A549 (cell line): ENCODE data around the gene LPO. TPM values are rescaled to one million over a fixed set of nuclear protein-coding genes. Genes with fewer than 3 reads are reported as not detected.
A peak's percentile ranks its signal among the peaks of the same experiment; 100 is the strongest.

Source experiments
- ATAC-seq, 2 experiments: fragments of 200-7000 bp in 1 of 2; fragments of >200 bp in 1 of 2; cut with Nextera tagmentation in 1 of 2; cut with Tn5 transposase in 1 of 2; 3 replicates each; pipeline versions ENCODE4 v1.8.0 to v1.9.1; 2018 to 2020; ENCODE audit warnings: mild to moderate bottlenecking in 1 of 2, moderate library complexity in 1 of 2
- CTCF ChIA-PET: fragments of 300-600 bp; sonication (Branson Sonifier 250); formaldehyde crosslinking; extraction: SDS; loops from one replicate; lab custom pipeline; 2021; ENCODE audit warnings: antibody characterized with exemption, inconsistent platforms; lab: Yijun Ruan, JAX
- POLR2A ChIA-PET: fragments of 350-600 bp; formaldehyde crosslinking; extraction: SDS; loops from one replicate; lab custom pipeline; 2021; ENCODE audit warnings: antibody characterized with exemption, inconsistent platforms; lab: Yijun Ruan, JAX
- DNase-seq, 2 experiments: peaks; one replicate each; pipeline versions ENCODE4 v3.0.0 to v3.0.0-alpha.2; 2011 to 2016; ENCODE audit warnings: low read depth in 1 of 2, low spot score in 1 of 2
- FAIRE-seq: peaks from 2 replicates; lab custom pipeline; 2011; peaks lifted over from hg19 to GRCh38; lab: Jason Lieb, UNC
- H3K27ac ChIP-seq, 2 experiments: fragments of >200 bp; sonication (Bioruptor Twin); formaldehyde crosslinking; 3 replicates each; pipeline ENCODE4 v1.5.1; 2016 to 2017
- H3K4me1 ChIP-seq: fragments of >200 bp; sonication (Bioruptor Twin); formaldehyde crosslinking; 3 replicates; pipeline ENCODE4 v1.6.1; 2016
- H3K4me2 ChIP-seq: fragments of >200 bp; sonication (Bioruptor Twin); formaldehyde crosslinking; 3 replicates; pipeline ENCODE4 v1.6.1; 2016
- H3K4me3 ChIP-seq: fragments of >200 bp; sonication (Bioruptor Twin); formaldehyde crosslinking; 3 replicates; pipeline ENCODE4 v1.5.1; 2016
- H3K9me3 ChIP-seq: fragments of >200 bp; sonication (Bioruptor Twin); formaldehyde crosslinking; 3 replicates; pipeline ENCODE4 v1.6.1; 2016
- CBX8 ChIP-seq: fragments of 200-600 bp; sonication (generic); IDR thresholded peaks from 2 replicates; pipeline ENCODE4 v1.6.1; 2016
- CEBPB ChIP-seq, 2 experiments: fragments of >200 bp in 1 of 2; sonication (Bioruptor Twin) in 1 of 2; formaldehyde crosslinking in 1 of 2; IDR thresholded peaks; 2 replicates each; pipeline ENCODE4 v1.6.1; 2012 to 2016
- EP300 ChIP-seq, 2 experiments: fragments of >200 bp; sonication (Bioruptor Twin); formaldehyde crosslinking; IDR thresholded peaks; 2 replicates in 1 of 2; 3 replicates in 1 of 2; pipeline ENCODE4 v1.6.1; 2016 to 2017
- HEYL ChIP-seq: fragments of 250-450 bp; sonication (Bioruptor Pico); IDR thresholded peaks from 2 replicates; pipeline ENCODE4 v1.8.0; 2021; ENCODE audit warnings: mild to moderate bottlenecking, moderate library complexity
- HOXB5 ChIP-seq: fragments of 250-450 bp; sonication (Bioruptor Pico); IDR thresholded peaks from 2 replicates; pipeline ENCODE4 v1.5.0; 2020; ENCODE audit warnings: mild to moderate bottlenecking, moderate library complexity
- JUNB ChIP-seq: fragments of >200 bp; sonication (Bioruptor Twin); formaldehyde crosslinking; IDR thresholded peaks from 2 replicates; pipeline ENCODE4 v1.6.1; 2016
- KDM5A ChIP-seq: fragments of 200-600 bp; sonication (generic); IDR thresholded peaks from 2 replicates; pipeline ENCODE4 v1.6.1; 2016; ENCODE audit warnings: antibody characterized with exemption, mild to moderate bottlenecking
- MAFK ChIP-seq: fragments of 450-650 bp; IDR thresholded peaks from 2 replicates; pipeline ENCODE4 v1.6.1; 2014; ENCODE audit not compliant: partially characterized antibody
- NFE2L2 ChIP-seq: fragments of 150-350 bp; conservative IDR thresholded peaks from 2 replicates; pipeline ENCODE4 v1.6.1; 2014; ENCODE audit warnings: low read length
- POLR2AphosphoS2 ChIP-seq: conservative IDR thresholded peaks from 2 replicates; pipeline ENCODE4 v1.6.1; 2012; ENCODE audit warnings: low read length, improper control_type of control experiment, inconsistent platforms
- RAD21 ChIP-seq, 2 experiments: fragments of >200 bp in 1 of 2; sonication (Bioruptor Twin) in 1 of 2; formaldehyde crosslinking in 1 of 2; IDR thresholded peaks in 1 of 2; conservative IDR thresholded peaks in 1 of 2; 2 replicates in 1 of 2; 3 replicates in 1 of 2; pipeline ENCODE4 v1.6.1; 2012 to 2018; ENCODE audit warnings: inconsistent platforms in 1 of 2
- TFCP2L1 ChIP-seq: fragments of 250-450 bp; sonication (Bioruptor Pico); IDR thresholded peaks from 2 replicates; pipeline ENCODE4 v1.5.0; 2021; ENCODE audit warnings: mild to moderate bottlenecking
- ZSCAN20 ChIP-seq: fragments of 250-450 bp; sonication (Bioruptor Pico); IDR thresholded peaks from 2 replicates; pipeline ENCODE4 v1.8.0; 2022; ENCODE audit warnings: mild to moderate bottlenecking, moderate library complexity
- WGBS: methylation state at CpG from one replicate; pipeline ENCODE4 v1.1.6; 2017; ENCODE audit errors: missing lambda C conversion rate; 5-methylcytosine and 5-hydroxymethylcytosine counted together
- polyA plus RNA-seq, 4 experiments: library from polyadenylated mRNA; depleted of rRNA in 3 of 4; stranded (reverse); fragments of >200 nt; fragmentation: RNase III in 1 of 4; extraction: RNeasy Plus Mini Kit Qiagen cat#74134 plus additional on column Dnase treatment in 1 of 4; gene quantifications; 2 replicates in 3 of 4; 3 replicates in 1 of 4; pipeline ENCODE4 v1.2.3, GENCODE V29; 2011 to 2017
- TF ChIP-seq, protein P1 (sequence below): IDR thresholded peaks from 2 replicates; pipeline ENCODE4 v1.6.1; 2012
- TF ChIP-seq, protein P2 (sequence below): fragments of 450-650 bp; IDR thresholded peaks from 2 replicates; pipeline ENCODE4 v1.6.1; 2014; ENCODE audit warnings: antibody characterized with exemption
- TF ChIP-seq, protein P3 (sequence below): fragments of 150-350 bp; IDR thresholded peaks from 2 replicates; pipeline ENCODE4 v1.6.1; 2014; ENCODE audit warnings: low read depth, mild to moderate bottlenecking, low read length
- TF ChIP-seq, protein P4 (sequence below): fragments of 250-450 bp; sonication (Bioruptor Pico); IDR thresholded peaks from 2 replicates; pipeline ENCODE4 v1.5.0; 2020; ENCODE audit warnings: low read depth, mild to moderate bottlenecking, moderate library complexity

The LPO gene
- polyA plus RNA-seq, 2 of the 4 experiments (the other 2 are of a cell fraction): not detected

DNA sequence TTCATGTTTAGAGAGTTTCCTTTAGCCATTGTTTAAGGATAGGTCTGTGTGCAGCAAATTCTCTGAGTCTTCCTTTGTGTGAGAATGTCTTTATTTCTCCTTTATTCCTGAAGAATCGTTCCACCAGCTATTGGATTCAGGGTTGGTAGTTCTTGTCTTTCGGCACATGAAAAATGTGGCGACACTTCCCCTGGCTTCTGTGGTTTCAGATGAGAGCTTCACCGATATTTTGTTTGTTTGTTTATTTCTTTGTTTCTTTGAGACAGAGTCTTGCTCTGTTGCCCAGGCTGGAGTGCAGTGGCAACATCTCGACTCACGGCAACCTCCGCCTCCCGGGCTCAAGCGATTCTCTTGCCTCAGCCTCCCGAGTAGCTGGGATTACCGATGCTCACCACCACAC lies 23.8 kb downstream of the LPO start:
- POLR2A ChIA-PET: no interaction called here

DNA sequence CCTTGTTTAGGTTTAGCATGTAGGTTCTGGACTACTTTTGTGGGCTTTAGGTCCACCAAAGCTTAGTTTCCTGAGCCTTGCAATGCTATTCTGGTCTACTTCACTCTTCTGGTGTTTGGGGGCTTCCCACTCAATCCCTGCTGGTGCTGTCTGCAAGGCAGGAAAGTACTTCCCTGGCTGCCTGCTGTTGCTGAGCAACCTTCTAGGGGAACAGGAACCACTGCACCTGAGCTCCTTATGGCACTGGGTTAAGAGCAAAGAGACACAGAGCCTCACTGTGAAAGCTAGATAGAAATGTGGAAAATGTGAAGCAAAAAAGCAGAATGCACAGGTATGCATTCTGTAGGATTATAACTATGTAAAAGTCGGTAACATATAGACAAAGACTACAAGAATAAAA lies 25.4 kb downstream of the LPO start:
- ATAC-seq (no peak), FAIRE-seq (no peak), DNase-seq (no peak)
- Histone ChIP-seq H3K27ac (no peak overlapping the region), H3K9me3 (peaks cover 8% of the 10 kb centered on the region; the same call in 1 of the 3 replicates), H3K4me3 (no peak overlapping the region), H3K4me2 (no peak overlapping the region), H3K4me1 (no peaks in the 10 kb centered on the region)
- CTCF ChIA-PET: interaction anchor here (0.6 to 2.7 kb wide), 4 partner anchors 12 to 182 kb away, joined by 3 to 17 read pairs (median 4); partner anchors contain the start of gene RNF43
- POLR2A ChIA-PET: no interaction called here
- TF ChIP-seq, protein P1, sequence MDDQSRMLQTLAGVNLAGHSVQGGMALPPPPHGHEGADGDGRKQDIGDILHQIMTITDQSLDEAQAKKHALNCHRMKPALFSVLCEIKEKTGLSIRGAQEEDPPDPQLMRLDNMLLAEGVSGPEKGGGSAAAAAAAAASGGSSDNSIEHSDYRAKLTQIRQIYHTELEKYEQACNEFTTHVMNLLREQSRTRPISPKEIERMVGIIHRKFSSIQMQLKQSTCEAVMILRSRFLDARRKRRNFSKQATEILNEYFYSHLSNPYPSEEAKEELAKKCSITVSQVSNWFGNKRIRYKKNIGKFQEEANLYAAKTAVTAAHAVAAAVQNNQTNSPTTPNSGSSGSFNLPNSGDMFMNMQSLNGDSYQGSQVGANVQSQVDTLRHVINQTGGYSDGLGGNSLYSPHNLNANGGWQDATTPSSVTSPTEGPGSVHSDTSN: no peak
- TF ChIP-seq KDM5A: no peak
- TF ChIP-seq HEYL (CRISPR knock-in tag): no peak
- TF ChIP-seq TFCP2L1 (CRISPR knock-in tag): no peak
- no peak for TF ChIP-seq JUNB
- TF ChIP-seq, protein P2, sequence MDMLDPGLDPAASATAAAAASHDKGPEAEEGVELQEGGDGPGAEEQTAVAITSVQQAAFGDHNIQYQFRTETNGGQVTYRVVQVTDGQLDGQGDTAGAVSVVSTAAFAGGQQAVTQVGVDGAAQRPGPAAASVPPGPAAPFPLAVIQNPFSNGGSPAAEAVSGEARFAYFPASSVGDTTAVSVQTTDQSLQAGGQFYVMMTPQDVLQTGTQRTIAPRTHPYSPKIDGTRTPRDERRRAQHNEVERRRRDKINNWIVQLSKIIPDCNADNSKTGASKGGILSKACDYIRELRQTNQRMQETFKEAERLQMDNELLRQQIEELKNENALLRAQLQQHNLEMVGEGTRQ: no peak
- no peak for TF ChIP-seq EP300 (IDR thresholded peaks at IDR 0.05)
- TF ChIP-seq NFE2L2: no peak
- TF ChIP-seq, protein P3, sequence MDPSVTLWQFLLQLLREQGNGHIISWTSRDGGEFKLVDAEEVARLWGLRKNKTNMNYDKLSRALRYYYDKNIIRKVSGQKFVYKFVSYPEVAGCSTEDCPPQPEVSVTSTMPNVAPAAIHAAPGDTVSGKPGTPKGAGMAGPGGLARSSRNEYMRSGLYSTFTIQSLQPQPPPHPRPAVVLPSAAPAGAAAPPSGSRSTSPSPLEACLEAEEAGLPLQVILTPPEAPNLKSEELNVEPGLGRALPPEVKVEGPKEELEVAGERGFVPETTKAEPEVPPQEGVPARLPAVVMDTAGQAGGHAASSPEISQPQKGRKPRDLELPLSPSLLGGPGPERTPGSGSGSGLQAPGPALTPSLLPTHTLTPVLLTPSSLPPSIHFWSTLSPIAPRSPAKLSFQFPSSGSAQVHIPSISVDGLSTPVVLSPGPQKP: no peak
- TF ChIP-seq HOXB5 (CRISPR knock-in tag): no peak
- TF ChIP-seq RAD21 (conservative IDR thresholded peaks at IDR 0.05 in 1 of 2, IDR thresholded peaks at IDR 0.05 in 1 of 2): no peak
- TF ChIP-seq MAFK: no peak
- no peak for TF ChIP-seq POLR2AphosphoS2
- WGBS: 0% methylated on average over 1 of the region's 1 CpG

More for the DNA sequence above, 23.8 kb downstream of the LPO start:
- DNase-seq: no peak
- Histone ChIP-seq H3K27ac (no peak overlapping the region), H3K4me2 (no peak overlapping the region), H3K4me1 (no peaks in the 10 kb centered on the region), H3K4me3 (no peak overlapping the region), H3K9me3 (peaks cover 8% of the 10 kb centered on the region; the same call in 1 of the 3 replicates)
- ATAC-seq: no peak
- FAIRE-seq: no peak
- WGBS: 52% methylated on average over 11 of the region's 11 CpGs
- peak; percentile 78; the same call in 1 of the 2 replicates for TF ChIP-seq CBX8
- TF ChIP-seq, protein P4, sequence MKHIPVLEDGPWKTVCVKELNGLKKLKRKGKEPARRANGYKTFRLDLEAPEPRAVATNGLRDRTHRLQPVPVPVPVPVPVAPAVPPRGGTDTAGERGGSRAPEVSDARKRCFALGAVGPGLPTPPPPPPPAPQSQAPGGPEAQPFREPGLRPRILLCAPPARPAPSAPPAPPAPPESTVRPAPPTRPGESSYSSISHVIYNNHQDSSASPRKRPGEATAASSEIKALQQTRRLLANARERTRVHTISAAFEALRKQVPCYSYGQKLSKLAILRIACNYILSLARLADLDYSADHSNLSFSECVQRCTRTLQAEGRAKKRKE (CRISPR knock-in tag): no peak
- CTCF ChIA-PET: interaction anchor here (2.7 kb wide), 1 partner anchor 12 kb away, joined by 17 read pairs; no protein-coding TSS in a partner anchor

DNA sequence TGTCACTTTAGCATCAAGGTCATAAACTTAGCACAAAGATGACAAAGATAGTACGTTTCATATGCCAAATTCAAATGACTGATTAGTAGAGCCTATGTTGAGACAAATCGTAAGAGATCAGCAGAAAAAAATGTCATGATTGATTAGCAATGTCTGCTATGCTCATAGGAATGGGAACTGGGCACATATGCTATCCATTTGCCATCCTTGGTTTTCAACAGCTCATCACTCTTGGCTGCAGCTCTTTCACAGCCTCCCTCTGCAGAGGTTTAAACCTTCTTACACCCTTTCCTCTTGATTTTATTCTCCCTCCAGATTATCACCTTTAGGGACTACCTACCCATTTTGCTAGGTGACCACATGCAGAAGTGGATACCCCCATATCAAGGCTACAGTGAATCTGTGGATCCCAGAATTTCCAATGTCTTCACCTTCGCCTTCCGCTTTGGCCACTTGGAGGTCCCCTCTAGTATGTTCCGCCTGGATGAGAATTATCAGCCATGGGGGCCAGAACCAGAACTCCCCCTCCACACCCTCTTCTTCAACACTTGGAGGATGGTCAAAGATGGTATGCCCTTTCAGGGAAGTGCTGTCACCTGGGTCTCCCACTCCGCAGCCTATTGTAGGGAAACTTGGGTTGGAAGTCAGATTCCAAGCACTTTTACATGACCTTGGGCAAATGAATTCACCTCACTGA lies 26.2 kb downstream of the LPO start:
- TF ChIP-seq CEBPB (IDR thresholded peaks at IDR 0.05) (no peak), ZSCAN20 (no peak)
- DNase-seq (no peak), ATAC-seq (no peak), FAIRE-seq (no peak)
- ChIA-PET POLR2A (interaction anchor here (0.6 kb wide), 1 partner anchor 202 kb away, joined by 3 read pairs; no protein-coding TSS in a partner anchor), CTCF (interaction anchor here (0.6 to 2.7 kb wide), 7 partner anchors 8 to 182 kb away, joined by 3 to 17 read pairs (median 4); no protein-coding TSS in a partner anchor)
- Histone ChIP-seq H3K27ac (no peak overlapping the region), H3K4me1 (no peaks in the 10 kb centered on the region), H3K9me3 (peaks cover 8% of the 10 kb centered on the region; the same call in 1 of the 3 replicates), H3K4me2 (no peak overlapping the region), H3K4me3 (no peak overlapping the region)
- 46% methylated on average over 6 of the region's 6 CpGs for WGBS
